Measurements from ENCODE around the gene TMEM25. TPM values are rescaled to one million over a fixed set of nuclear protein-coding genes. Genes with fewer than 3 reads are reported as not detected.

TMEM25 gene
- total RNA-seq, 1 donor from 2014 or later = 59.5 TPM

DNA sequence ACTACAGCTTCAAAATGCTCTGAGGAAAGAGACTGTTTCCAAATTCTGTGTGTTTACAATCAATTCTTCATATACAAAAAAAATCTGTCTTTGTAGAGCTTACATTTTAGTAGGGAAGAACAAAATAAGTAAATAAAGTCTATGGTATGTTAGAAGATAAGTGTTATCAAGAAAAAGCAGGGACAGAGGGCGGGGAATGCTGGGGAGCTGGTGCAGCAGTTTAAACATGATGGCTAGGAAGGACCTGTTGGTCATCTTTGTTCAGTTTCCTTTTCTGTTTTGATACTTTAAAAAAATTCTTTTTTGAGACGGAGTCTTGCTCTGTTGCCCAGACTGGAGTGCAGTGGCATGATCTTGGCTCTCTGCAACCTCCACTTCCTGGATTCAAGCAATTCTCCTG is 16.1 kb downstream of the TMEM25 start:
- no peaks in the 10 kb centered on the region for H3K9me3 Mint-ChIP-seq (ENCODE audit: low read depth)
- peak overlapping the region; percentile 65 for H3K27ac Mint-ChIP-seq
- H3K27me3 Mint-ChIP-seq = no peaks in the 10 kb centered on the region
- TF ChIP-seq, protein P1, sequence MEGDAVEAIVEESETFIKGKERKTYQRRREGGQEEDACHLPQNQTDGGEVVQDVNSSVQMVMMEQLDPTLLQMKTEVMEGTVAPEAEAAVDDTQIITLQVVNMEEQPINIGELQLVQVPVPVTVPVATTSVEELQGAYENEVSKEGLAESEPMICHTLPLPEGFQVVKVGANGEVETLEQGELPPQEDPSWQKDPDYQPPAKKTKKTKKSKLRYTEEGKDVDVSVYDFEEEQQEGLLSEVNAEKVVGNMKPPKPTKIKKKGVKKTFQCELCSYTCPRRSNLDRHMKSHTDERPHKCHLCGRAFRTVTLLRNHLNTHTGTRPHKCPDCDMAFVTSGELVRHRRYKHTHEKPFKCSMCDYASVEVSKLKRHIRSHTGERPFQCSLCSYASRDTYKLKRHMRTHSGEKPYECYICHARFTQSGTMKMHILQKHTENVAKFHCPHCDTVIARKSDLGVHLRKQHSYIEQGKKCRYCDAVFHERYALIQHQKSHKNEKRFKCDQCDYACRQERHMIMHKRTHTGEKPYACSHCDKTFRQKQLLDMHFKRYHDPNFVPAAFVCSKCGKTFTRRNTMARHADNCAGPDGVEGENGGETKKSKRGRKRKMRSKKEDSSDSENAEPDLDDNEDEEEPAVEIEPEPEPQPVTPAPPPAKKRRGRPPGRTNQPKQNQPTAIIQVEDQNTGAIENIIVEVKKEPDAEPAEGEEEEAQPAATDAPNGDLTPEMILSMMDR (IDR thresholded peaks at IDR 0.05; ENCODE audit: unreplicated experiment) = no peak
- no peak overlapping the region for H3K4me3 Mint-ChIP-seq (ENCODE audit: low read depth)
- no peak for DNase-seq (ENCODE audit: low spot score, unreplicated experiment)
- peaks cover 8% of the 10 kb centered on the region for H3K36me3 Mint-ChIP-seq (ENCODE audit: insufficient read depth)
- H3K4me1 Mint-ChIP-seq (ENCODE audit: low read depth) = no peaks in the 10 kb centered on the region

DNA sequence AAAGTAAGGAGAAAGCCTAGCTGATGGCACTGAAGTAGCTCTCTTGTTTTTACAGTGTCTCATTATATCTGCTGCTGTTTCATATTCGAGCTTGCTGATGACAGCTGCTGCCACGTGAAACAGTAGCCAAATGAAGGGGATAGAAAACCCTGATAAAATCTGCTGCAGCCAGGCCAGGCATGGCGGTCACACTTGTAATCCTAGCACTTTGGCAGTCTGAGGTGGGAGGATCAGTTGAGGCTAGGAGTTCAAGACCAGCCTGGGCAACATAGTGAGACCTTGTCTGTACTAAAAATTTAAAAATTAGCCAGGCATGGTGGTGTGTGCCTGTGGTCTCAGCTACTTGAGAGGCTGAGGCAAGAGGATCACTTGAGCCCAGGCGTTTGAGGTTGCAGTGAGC is 21.3 kb downstream of the TMEM25 start:
- Mint-ChIP-seq H3K27ac (no peak overlapping the region), H3K36me3 (ENCODE audit: insufficient read depth) (peaks cover 14% of the 10 kb centered on the region), H3K27me3 (no peaks in the 10 kb centered on the region), H3K9me3 (ENCODE audit: low read depth) (no peaks in the 10 kb centered on the region), H3K4me3 (ENCODE audit: low read depth) (no peak overlapping the region), H3K4me1 (ENCODE audit: low read depth) (no peaks in the 10 kb centered on the region)
- DNase-seq (ENCODE audit: low spot score, unreplicated experiment) = no peak
- TF ChIP-seq, protein P1 (IDR thresholded peaks at IDR 0.05; ENCODE audit: unreplicated experiment) = no peak

DNA sequence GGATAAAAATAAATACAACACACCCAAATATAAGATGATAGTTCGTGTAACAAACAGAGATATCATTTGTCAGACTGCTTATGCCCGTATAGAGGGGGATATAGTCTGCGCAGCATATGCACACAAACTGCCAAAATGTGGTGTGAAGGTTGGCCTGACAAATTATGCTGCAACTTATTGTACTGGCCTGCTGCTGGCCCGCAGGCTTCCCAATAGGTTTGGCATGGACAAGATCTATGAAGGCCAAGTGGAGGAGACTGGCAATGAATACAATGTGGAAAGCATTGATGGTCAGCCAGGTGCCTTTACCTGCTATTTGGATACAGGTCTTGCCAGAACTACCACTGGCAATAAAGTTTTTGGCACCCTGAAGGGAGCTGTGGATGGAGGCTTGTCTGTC is 29.8 kb downstream of the TMEM25 start:
- Mint-ChIP-seq H3K27me3 (no peaks in the 10 kb centered on the region), H3K27ac (no peak overlapping the region), H3K4me3 (ENCODE audit: low read depth) (no peak overlapping the region)

DNA sequence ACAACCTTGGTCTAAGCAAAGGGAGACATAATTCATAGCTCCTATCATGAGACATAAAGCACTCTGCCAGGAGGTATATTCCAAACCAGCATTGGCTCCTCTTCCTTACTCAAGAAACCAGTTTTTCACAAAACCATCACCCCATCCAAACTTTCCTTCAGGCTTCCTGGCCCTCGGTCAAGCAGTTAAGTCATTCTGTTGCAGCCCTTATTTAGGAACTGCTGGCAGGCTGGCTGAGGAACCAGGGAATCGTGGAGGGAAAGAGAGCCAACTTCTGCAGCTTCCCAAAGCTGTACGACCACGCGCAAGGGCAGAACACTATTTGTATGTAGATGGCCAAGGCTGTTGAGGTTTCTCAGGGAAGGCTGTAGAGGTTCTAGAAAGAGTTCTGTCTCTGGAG is 34.1 kb downstream of the TMEM25 start:
- TF ChIP-seq, protein P1 (IDR thresholded peaks at IDR 0.05; ENCODE audit: unreplicated experiment) = no peak
- Mint-ChIP-seq H3K27me3 (no peaks in the 10 kb centered on the region), H3K4me3 (ENCODE audit: low read depth) (peak overlapping the region; percentile 59), H3K27ac (peak overlapping the region; percentile 29), H3K9me3 (ENCODE audit: low read depth) (no peaks in the 10 kb centered on the region), H3K4me1 (ENCODE audit: low read depth) (peaks cover 4% of the 10 kb centered on the region), H3K36me3 (ENCODE audit: insufficient read depth) (no peaks in the 10 kb centered on the region)
- DNase-seq (ENCODE audit: low spot score, unreplicated experiment) = no peak

More for the DNA sequence above, 29.8 kb downstream of the TMEM25 start:
- H3K9me3 Mint-ChIP-seq (ENCODE audit: low read depth) = no peaks in the 10 kb centered on the region
- DNase-seq (ENCODE audit: low spot score, unreplicated experiment) = no peak
- TF ChIP-seq, protein P1 (IDR thresholded peaks at IDR 0.05; ENCODE audit: unreplicated experiment) = no peak
- peaks cover 3% of the 10 kb centered on the region for H3K36me3 Mint-ChIP-seq (ENCODE audit: insufficient read depth)
- peaks cover 2% of the 10 kb centered on the region for H3K4me1 Mint-ChIP-seq (ENCODE audit: low read depth)

DNA sequence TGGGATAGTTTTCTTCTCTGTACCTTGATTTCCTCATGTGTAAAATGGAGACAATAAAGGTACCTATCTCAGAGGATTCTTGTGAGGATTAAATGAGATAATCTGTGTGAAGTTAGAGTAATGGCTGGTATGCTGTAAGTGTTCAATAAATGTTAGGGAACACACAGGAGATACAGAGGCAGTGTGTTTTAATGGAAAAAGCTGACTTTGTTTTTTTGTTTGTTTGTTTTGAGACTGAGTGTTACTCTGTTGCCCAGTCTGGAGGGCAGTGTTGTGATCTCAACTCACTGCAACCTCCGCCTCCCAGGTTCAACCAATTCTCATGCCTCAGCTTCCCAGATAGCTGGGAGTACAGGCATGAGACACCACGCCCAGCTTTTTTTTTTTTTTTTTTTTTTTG is 38.7 kb downstream of the TMEM25 start:
- H3K27me3 Mint-ChIP-seq = no peaks in the 10 kb centered on the region

More for the DNA sequence above, 38.7 kb downstream of the TMEM25 start:
- TF ChIP-seq, protein P1 (IDR thresholded peaks at IDR 0.05; ENCODE audit: unreplicated experiment) = no peak
- Mint-ChIP-seq H3K4me3 (ENCODE audit: low read depth) (no peak overlapping the region), H3K4me1 (ENCODE audit: low read depth) (peaks cover 17% of the 10 kb centered on the region), H3K36me3 (ENCODE audit: insufficient read depth) (no peaks in the 10 kb centered on the region), H3K9me3 (ENCODE audit: low read depth) (no peaks in the 10 kb centered on the region), H3K27ac (no peak overlapping the region)
- DNase-seq (ENCODE audit: low spot score, unreplicated experiment) = no peak

Data from progenitor cell of endocrine pancreas (in vitro differentiated cells).